GM12878 (cell line): ENCODE data around the gene AKT3. TPM values are rescaled to one million over a fixed set of nuclear protein-coding genes. Genes with fewer than 3 reads are reported as not detected.

Experiments used
- ATAC-seq: fragments of 200-7000 bp; cut with Tn5 transposase; 3 replicates; pipeline ENCODE4 v1.9.1; 2020; ENCODE audit warnings: mild to moderate bottlenecking, moderate library complexity
- BruUV-seq: library from RNA; stranded (reverse); fragments of 400-500 nt; replicated peaks from 2 replicates; lab custom pipeline; 2021; lab: Mats Ljungman, UMichigan
- CTCF ChIA-PET: fragments of 300-600 bp; sonication (Branson Sonifier 250); formaldehyde crosslinking; extraction: SDS; loops from one replicate; lab custom pipeline; 2021; ENCODE audit warnings: inconsistent platforms; lab: Yijun Ruan, JAX
- POLR2A ChIA-PET: fragments of 350-600 bp; formaldehyde crosslinking; extraction: SDS; loops from one replicate; lab custom pipeline; 2021; ENCODE audit warnings: inconsistent platforms; lab: Charles Lee
- RAD21 ChIA-PET: fragments of 300-600 bp; sonication (Branson Sonifier 250); formaldehyde crosslinking; loops from one replicate; lab custom pipeline; 2023; ENCODE audit warnings: antibody characterized with exemption; ENCODE audit not compliant: unreplicated experiment; lab: Charles Lee
- SMC1A ChIA-PET: fragments of 300-600 bp; sonication (Branson Sonifier 250); formaldehyde crosslinking; loops from one replicate; lab custom pipeline; 2023; ENCODE audit not compliant: unreplicated experiment, uncharacterized antibody; lab: Charles Lee
- DNase-seq: peaks from one replicate; pipeline ENCODE4 v3.0.0-alpha.2; 2011; ENCODE audit warnings: low read depth, low spot score
- FAIRE-seq: peaks from 3 replicates; lab custom pipeline; 2011; peaks lifted over from hg19 to GRCh38; lab: Jason Lieb, UNC
- H2AFZ ChIP-seq: 2 replicates; pipeline ENCODE4 v1.6.0; 2011; ENCODE audit warnings: low read depth, low read length, control low read depth; ENCODE audit not compliant: control insufficient read depth
- H3K27ac ChIP-seq: 2 replicates; pipeline ENCODE4 v1.5.1; 2011; ENCODE audit warnings: control low read depth; ENCODE audit not compliant: control insufficient read depth, insufficient read depth
- H3K27me3 ChIP-seq, 2 experiments: replicated peaks in 1 of 2; 2 replicates each; pipeline versions ENCODE4 v1.6.0 to v1.6.1; 2011; ENCODE audit warnings: low read length in 1 of 2; ENCODE audit not compliant: control insufficient read depth in 2 of 2, insufficient read depth in 2 of 2
- H3K36me3 ChIP-seq, 2 experiments: 2 replicates each; pipeline ENCODE4 v1.5.1; 2011; ENCODE audit warnings: low read length in 1 of 2; ENCODE audit not compliant: control insufficient read depth in 2 of 2, insufficient read depth in 2 of 2
- H3K4me1 ChIP-seq: 2 replicates; pipeline ENCODE4 v1.6.1; 2011; ENCODE audit warnings: mild to moderate bottlenecking, low read length, moderate library complexity, mixed read lengths; ENCODE audit not compliant: control insufficient read depth, insufficient read depth
- H3K4me2 ChIP-seq: 2 replicates; pipeline ENCODE4 v1.6.0; 2011; ENCODE audit warnings: control low read depth; ENCODE audit not compliant: control insufficient read depth, insufficient read depth
- H3K4me3 ChIP-seq: fragments of 200-600 bp; sonication (generic); 2 replicates; pipeline ENCODE4 v1.5.1; 2016
- H3K79me2 ChIP-seq: 2 replicates; pipeline ENCODE4 v1.6.0; 2011; ENCODE audit warnings: low read length; ENCODE audit not compliant: control insufficient read depth, insufficient read depth
- H3K9ac ChIP-seq: 2 replicates; pipeline ENCODE4 v1.8.0; 2011; ENCODE audit warnings: low read length, control low read depth, mixed read lengths; ENCODE audit not compliant: control insufficient read depth, insufficient read depth
- H3K9me3 ChIP-seq: replicated peaks from 3 replicates; pipeline ENCODE4 v1.5.1; 2011; ENCODE audit warnings: mild to moderate bottlenecking, low read length; ENCODE audit not compliant: control insufficient read depth, insufficient read depth
- H4K20me1 ChIP-seq: 2 replicates; pipeline ENCODE4 v1.6.0; 2011; ENCODE audit not compliant: control insufficient read depth, insufficient read depth
- BCL11A ChIP-seq: IDR thresholded peaks from 2 replicates; pipeline ENCODE4 v1.6.1; 2011; ENCODE audit warnings: low read depth, low read length
- BCLAF1 ChIP-seq: fragments of 450-650 bp; IDR thresholded peaks from 2 replicates; pipeline ENCODE4 v1.6.1; 2017; ENCODE audit warnings: antibody characterized with exemption, mild to moderate bottlenecking, moderate library complexity
- CHD2 ChIP-seq: IDR thresholded peaks from 2 replicates; pipeline ENCODE4 v1.6.1; 2011; ENCODE audit warnings: low read depth, low read length, improper control_type of control experiment, borderline replicate concordance
- KDM1A ChIP-seq: fragments of 200-600 bp; sonication (generic); IDR thresholded peaks from 2 replicates; pipeline ENCODE4 v1.6.1; 2016; ENCODE audit warnings: borderline replicate concordance
- LARP7 ChIP-seq: fragments of 450-650 bp; IDR thresholded peaks from 2 replicates; pipeline ENCODE4 v1.6.1; 2017; ENCODE audit warnings: mild to moderate bottlenecking
- MTA3 ChIP-seq: IDR thresholded peaks from 2 replicates; pipeline ENCODE4 v1.6.1; 2012; ENCODE audit warnings: low read length, inconsistent platforms, borderline replicate concordance
- MXI1 ChIP-seq: fragments of 150-350 bp; IDR thresholded peaks from 2 replicates; pipeline ENCODE4 v1.6.1; 2011; ENCODE audit warnings: low read depth, mild to moderate bottlenecking, inconsistent platforms, low read length, improper control_type of control experiment
- MYC ChIP-seq: IDR thresholded peaks from 2 replicates; pipeline ENCODE4 v1.6.1; 2011; ENCODE audit warnings: mild to moderate bottlenecking, low read length, moderate library complexity, inconsistent platforms; ENCODE audit not compliant: insufficient read depth, insufficient replicate concordance, insufficient read length, severe bottlenecking
- RELA ChIP-seq: fragments of 450-650 bp; IDR thresholded peaks from 2 replicates; pipeline ENCODE4 v1.8.0; 2014; ENCODE audit warnings: borderline replicate concordance; ENCODE audit not compliant: partially characterized antibody
- SMAD1 ChIP-seq: fragments of 450-650 bp; IDR thresholded peaks from 2 replicates; pipeline ENCODE4 v1.6.1; 2018; ENCODE audit warnings: mild to moderate bottlenecking, low read depth; ENCODE audit not compliant: partially characterized antibody
- SMARCA5 ChIP-seq: fragments of 450-650 bp; IDR thresholded peaks from 2 replicates; pipeline ENCODE4 v1.6.1; 2017; ENCODE audit warnings: mild to moderate bottlenecking
- SREBF1 ChIP-seq: IDR thresholded peaks from 2 replicates; pipeline ENCODE4 v1.6.1; 2012; ENCODE audit warnings: mild to moderate bottlenecking, low read length
- TCF12 ChIP-seq: IDR thresholded peaks from 2 replicates; pipeline ENCODE4 v1.6.1; 2011; ENCODE audit warnings: low read depth, mild to moderate bottlenecking, low read length
- YBX1 ChIP-seq: fragments of 450-650 bp; IDR thresholded peaks from 2 replicates; pipeline ENCODE4 v1.6.1; 2016; ENCODE audit warnings: antibody characterized with exemption
- ZNF24 ChIP-seq: fragments of 450-650 bp; IDR thresholded peaks from 2 replicates; pipeline ENCODE4 v1.6.1; 2017; ENCODE audit warnings: antibody characterized with exemption, mild to moderate bottlenecking
- WGBS: methylation state at CpG from one replicate; pipeline ENCODE4 v1.1.6; 2016; ENCODE audit warnings: low lambda C conversion rate; ENCODE audit not compliant: insufficient replicate concordance, insufficient coverage; ENCODE audit errors: missing lambda C conversion rate; 5-methylcytosine and 5-hydroxymethylcytosine counted together
- in situ Hi-C: fragments of 300-500 bp; cut with MboI; formaldehyde crosslinking; loops from 9 replicates; pipeline ENCODE4 v1.14.3; 2018; ENCODE audit warnings: mixed read lengths
- intact Hi-C: fragments of 100-400 bp; cut with micrococcal nuclease; formaldehyde crosslinking; loops from one replicate; pipeline ENCODE4 v1.14.2; 2022; ENCODE audit not compliant: unreplicated experiment
- polyA plus RNA-seq, 11 experiments: library from polyadenylated mRNA; depleted of rRNA in 4 of 11; unstranded in 6 of 11; stranded (reverse) in 5 of 11; fragments of >200 nt; fragmentation: Nextera tagmentation in 4 of 11; fragmentation: Illumina TruSeq in 1 of 11; extraction: Ambion mirVana in 4 of 11; extraction: Trizol in 1 of 11; gene quantifications; 1 replicate in 1 of 11; 2 replicates in 10 of 11; pipeline versions ENCODE4 v1.2.1 to v1.2.3, GENCODE V29; 2011 to 2016; ENCODE audit warnings: inconsistent platforms in 2 of 11, missing spikeins in 2 of 11, low read depth in 1 of 11
- total RNA-seq, 4 experiments: library from RNA; depleted of rRNA in 3 of 4; stranded (reverse); fragments of >200 nt in 3 of 4; fragmentation: Illumina TruSeq in 1 of 4; extraction: Trizol in 1 of 4; gene quantifications; 2 replicates each; pipeline versions ENCODE4 v1.2.1 to v1.2.3, GENCODE V29; 2013 to 2021
- TF ChIP-seq, protein P1 (sequence below): IDR thresholded peaks from 2 replicates; pipeline ENCODE4 v1.6.1; 2012; ENCODE audit warnings: low read depth, low read length, improper control_type of control experiment

The AKT3 gene
- total and polyA plus RNA-seq, 10 of the 15 experiments (the other 5 are each of a cell fraction or from before 2014, with no cell fraction given): 0.03 to 0.56 (median 0.19) TPM

GRCh38 chr1:243765676-243766075 is 84.4 kb downstream of the AKT3 start:
- WGBS: 20% methylated on average over 2 of the region's 2 CpGs
- Histone ChIP-seq H3K9me3 (no peaks in the 10 kb centered on the region; the same call in 2 of the 3 replicates), H3K4me3 (no peak overlapping the region), H3K4me1 (no peaks in the 10 kb centered on the region), H3K27ac (no peak overlapping the region), H3K79me2 (no peaks in the 10 kb centered on the region), H3K9ac (no peak overlapping the region), H3K36me3 (no peaks in the 10 kb centered on the region), H2AFZ (no peak overlapping the region), H3K27me3 (no peaks in the 10 kb centered on the region), H3K4me2 (no peak overlapping the region), H4K20me1 (no peaks in the 10 kb centered on the region)
- ChIA-PET POLR2A (no interaction called here), RAD21 (no interaction called here), SMC1A (no interaction called here), CTCF (interaction anchor here (0.7 kb wide), 1 partner anchor 117 kb away, joined by 3 read pairs; no protein-coding TSS in a partner anchor)
- TF ChIP-seq BCL11A: no peak
- TF ChIP-seq SMAD1: no peak
- no peak for TF ChIP-seq KDM1A
- no peak for TF ChIP-seq SMARCA5
- no peak for TF ChIP-seq YBX1
- TF ChIP-seq LARP7: no peak
- TF ChIP-seq RELA: no peak
- no peak for TF ChIP-seq TCF12
- TF ChIP-seq ZNF24: no peak
- TF ChIP-seq CHD2: no peak
- no TSS peak for BruUV-seq
- no peak for ATAC-seq
- in situ Hi-C loops: no loop called here
- FAIRE-seq: no peak
- DNase-seq: no peak
- intact Hi-C loops: no loop called here

GRCh38 chr1:243763806-243764205 is 86.2 kb downstream of the AKT3 start:
- ATAC-seq (no peak), FAIRE-seq (no peak), DNase-seq (no peak)
- no peak overlapping the region for H3K9ac ChIP-seq
- H3K4me3 ChIP-seq: no peak overlapping the region
- H3K36me3 ChIP-seq: no peaks in the 10 kb centered on the region
- no peak overlapping the region for H3K27ac ChIP-seq
- ChIA-PET CTCF (no interaction called here), POLR2A (no interaction called here), RAD21 (no interaction called here), SMC1A (interaction anchor here (1.3 kb wide), 1 partner anchor 11 kb away, joined by 3 read pairs; no protein-coding TSS in a partner anchor)
- H2AFZ ChIP-seq: no peak overlapping the region
- H3K79me2 ChIP-seq: no peaks in the 10 kb centered on the region
- no peaks in the 10 kb centered on the region for H4K20me1 ChIP-seq
- H3K27me3 ChIP-seq: no peaks in the 10 kb centered on the region
- WGBS: 74% methylated on average over 5 of the region's 5 CpGs
- no peak overlapping the region for H3K4me2 ChIP-seq
- intact Hi-C loops: no loop called here
- in situ Hi-C loops: no loop called here
- no peaks in the 10 kb centered on the region for H3K9me3 ChIP-seq
- no peaks in the 10 kb centered on the region for H3K4me1 ChIP-seq
- BruUV-seq: no TSS peak
- TF ChIP-seq, protein P1, sequence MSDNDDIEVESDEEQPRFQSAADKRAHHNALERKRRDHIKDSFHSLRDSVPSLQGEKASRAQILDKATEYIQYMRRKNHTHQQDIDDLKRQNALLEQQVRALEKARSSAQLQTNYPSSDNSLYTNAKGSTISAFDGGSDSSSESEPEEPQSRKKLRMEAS: no peak
- TF ChIP-seq BCLAF1 (no peak), MTA3 (no peak), SREBF1 (no peak), MXI1 (no peak), MYC (no peak)
